GM15510 (cell line): ENCODE data around the gene FBXW2.

ENCODE experiments used
- POLR2A ChIP-seq: IDR thresholded peaks from 3 replicates; pipeline ENCODE4 v1.6.1; 2011; ENCODE audit warnings: borderline replicate concordance; ENCODE audit not compliant: insufficient read length; ENCODE audit errors: extremely low read depth

Gene FBXW2

DNA sequence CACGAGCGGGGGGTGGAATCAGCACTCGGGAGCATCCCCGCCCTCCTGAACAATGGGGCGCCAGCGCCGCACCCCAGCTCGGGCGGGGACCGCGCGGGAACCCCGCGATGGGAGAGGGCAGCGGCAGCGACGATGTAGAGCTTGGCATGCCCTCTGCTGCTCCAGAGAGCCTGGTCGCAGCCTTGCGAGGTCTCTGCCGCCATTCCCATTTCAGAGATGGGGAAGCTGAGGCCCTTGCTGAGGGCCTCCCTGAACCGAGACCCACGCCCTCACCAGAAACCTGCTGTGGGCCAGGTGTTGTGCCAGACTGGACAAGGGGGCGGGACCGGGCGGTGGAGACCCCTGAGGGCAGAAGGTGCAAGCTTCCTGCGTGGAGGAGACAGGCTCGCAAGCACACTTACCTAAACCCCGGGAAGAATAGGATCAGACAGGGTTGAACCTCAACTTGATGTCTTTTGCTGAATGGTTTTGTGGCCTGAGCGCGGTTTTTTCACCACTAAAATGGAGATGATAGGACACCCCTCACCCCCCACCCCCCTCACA, 78.3 kb downstream of the FBXW2 start:
- no peak for TF ChIP-seq POLR2A

DNA sequence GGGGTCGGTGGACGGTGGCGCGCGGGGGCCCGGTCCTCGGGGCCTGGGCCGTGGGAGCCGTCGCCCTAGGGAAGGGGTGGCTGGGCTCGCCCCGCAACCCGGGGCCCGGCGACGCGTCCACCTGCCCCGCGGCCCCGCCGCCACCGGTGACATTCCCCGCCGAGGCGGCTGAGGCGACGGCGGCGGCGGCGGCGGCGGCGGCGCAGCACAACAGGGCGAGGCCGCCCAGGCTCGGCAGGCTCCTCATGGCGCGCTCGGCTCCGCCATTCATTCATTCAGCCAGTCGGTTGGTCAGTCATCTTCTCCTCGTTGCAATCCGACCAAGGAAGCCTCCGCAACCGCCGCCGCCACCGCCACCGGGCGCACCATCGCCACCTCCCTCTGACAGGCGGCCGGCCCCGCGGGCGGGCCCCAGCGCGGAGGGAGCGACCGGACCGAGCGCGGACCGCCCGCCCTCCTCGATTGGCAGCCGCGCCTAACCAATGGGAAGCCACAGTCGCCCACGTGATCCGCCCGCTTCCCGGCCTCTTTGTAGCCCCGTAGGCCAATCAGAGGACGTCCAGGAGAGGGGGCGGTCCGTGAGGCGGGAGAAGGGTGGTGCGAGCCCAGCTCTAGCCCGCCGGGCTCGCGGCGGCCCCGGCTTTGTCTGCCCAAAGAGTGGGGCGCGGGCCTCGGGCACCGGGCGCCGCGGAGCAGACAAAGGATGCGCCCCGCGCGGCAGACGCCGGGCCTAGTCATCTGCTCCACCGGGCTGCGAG, 78.9 kb downstream of the FBXW2 start, which contains the start of gene MEGF9:
Gene MEGF9 (minus strand): TSS at position 383 of the 758 bp plus-strand sequence. CDS start 112 bp downstream, at position 271.
- peak; percentile 82 for TF ChIP-seq POLR2A

DNA sequence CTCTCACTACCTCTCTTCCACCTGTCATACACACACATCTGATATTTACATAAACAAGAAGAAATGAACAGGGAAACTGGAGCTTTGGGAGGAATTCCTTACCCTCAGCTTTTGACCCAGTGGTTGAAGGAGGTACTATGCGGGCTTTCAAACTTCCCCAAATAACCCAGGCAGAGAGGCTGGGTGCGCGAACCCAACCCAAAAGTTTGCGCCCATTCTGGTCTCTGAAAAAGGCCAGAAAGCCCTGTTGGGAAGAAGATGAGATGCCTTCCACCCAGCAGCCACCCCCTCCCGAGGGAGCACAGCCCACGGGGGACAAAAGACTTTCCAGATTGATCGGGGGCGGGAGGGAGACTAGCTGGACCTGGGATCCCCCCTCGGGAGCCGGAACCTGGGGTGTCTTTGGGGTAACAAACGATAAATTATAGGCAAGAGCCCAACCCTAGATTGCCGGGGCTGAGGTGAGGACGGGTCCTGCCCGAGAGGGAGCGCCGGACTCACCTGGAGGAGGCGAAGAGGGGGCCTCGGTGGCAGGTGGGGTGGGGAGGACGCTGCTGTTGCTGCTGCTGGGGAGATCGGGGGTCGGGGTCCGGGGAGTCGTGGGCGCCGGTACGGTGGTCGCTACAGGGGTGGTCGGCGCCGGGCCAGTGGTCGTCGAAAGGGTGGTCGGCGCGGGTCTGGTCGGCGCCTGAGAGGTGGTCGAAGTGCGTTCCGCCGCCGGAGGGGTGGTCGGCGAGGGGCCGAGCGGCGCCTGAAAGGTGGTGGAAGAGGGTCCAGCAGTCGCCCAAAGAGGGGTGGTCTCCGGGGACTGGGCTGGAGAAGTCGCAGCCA, 79.7 kb downstream of the FBXW2 start:
- no peak for TF ChIP-seq POLR2A

DNA sequence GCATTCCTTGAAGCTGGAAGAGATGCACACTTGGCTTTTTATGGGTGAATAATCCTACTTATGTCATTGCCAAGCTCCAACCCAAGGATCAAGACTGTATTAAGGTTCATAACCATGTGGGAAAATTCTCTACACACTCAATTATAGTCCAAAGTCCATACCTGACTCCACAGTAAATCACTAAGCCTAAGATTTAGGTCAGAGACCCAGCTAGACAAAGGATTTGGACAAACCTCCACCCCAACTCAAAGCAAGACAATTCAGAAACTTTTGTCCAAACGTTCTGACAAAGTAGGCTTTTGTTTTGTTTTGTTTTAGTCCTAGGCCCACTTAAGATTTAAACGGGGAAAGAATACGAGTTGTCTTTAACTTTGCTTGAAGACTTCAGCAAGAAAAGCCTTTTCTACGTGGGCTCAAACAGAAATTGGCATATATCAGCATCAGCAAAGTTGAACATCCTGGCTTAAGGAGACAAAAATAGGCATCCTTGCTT, 80.6 kb downstream of the FBXW2 start:
- no peak for TF ChIP-seq POLR2A

DNA sequence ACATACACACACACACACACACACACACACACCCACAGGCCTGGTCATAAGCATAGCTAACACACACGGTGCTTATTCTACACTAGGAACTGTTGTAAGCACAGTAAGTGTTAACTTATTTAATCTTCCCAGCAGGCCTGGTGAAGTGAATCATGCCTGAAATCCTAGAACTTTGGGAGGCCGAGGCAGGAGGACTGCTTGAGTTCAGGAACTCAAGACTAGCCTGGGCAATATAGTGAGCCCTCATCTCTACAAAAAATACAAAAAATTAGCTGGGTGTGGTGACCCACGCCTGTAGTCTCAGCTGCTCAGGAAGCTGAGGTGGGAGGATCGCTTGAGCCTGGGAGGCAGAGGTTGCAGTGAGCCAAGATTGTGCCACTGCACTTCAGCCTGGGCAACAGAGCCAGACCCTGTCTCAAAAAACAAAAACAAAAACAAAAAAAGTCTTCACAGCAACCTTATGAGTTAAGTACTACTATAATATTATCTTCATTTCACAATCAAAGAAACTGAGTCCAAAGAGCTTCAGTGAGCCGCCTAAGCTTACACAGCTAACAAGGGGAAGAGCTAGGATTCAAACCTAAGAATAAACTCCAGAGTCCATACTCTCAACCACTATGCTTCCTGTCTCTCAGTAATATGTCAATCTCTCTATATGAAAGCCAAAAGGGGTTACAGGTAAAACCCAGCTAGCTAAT, 81.2 kb downstream of the FBXW2 start:
- TF ChIP-seq POLR2A = no peak

DNA sequence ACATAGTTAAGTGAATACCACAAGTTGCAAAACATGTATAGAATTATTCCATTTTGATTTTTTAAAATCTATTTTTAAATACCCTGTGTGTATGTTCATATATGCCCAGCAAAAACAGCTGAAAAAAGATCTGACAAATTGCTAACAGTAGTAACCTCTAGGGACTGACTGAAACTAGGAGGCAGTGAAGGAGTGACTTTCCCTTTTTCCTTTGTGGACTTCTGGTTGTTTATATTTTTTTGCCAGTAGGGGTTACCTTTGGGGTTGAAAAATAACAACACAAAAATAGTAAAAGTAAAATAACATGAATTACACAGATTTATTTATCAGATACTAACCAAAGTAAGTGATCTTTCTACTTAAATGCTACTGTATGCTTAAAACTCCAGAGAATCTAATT, 81.9 kb downstream of the FBXW2 start:
- TF ChIP-seq POLR2A = no peak

DNA sequence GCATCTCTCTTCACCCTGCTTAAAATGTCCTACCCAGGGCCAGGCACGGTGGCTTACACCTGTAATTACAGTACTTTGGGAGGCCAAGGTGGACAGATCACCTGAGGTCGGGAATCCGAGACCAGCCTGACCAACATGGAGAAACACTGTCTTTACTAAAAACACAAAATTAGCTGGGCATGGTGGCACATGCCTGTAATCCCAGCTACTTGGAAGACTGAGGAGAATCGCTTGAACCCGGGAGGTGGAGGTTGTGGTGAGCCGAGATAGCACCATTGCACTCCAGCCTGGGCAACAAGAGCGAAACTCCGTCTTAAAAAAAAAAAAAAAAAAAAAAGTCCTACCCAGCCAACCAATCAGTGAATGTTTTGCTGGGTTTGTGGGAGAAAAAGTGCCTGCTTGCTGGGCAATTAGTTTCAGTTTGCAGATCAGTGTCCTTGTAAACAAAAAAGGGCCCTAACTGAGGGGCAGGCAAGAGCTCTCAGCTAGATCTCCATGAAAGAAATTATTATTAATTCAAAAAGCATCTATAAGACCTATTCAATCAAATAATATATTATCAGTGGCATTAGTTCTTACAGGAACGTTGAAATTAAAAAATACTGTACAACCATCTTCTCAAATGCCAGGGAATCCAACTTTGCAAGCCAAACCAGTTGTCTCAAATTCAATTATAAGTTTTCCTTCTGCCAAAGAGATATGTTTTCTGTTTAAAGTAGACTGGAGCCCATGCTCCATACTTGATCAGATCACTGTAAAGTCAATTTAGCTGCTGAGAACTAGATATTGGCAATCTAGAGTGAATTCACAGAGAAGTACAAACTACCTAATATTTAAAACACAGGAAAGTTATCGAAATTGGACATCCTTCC, 82.9 kb downstream of the FBXW2 start:
- no peak for TF ChIP-seq POLR2A

DNA sequence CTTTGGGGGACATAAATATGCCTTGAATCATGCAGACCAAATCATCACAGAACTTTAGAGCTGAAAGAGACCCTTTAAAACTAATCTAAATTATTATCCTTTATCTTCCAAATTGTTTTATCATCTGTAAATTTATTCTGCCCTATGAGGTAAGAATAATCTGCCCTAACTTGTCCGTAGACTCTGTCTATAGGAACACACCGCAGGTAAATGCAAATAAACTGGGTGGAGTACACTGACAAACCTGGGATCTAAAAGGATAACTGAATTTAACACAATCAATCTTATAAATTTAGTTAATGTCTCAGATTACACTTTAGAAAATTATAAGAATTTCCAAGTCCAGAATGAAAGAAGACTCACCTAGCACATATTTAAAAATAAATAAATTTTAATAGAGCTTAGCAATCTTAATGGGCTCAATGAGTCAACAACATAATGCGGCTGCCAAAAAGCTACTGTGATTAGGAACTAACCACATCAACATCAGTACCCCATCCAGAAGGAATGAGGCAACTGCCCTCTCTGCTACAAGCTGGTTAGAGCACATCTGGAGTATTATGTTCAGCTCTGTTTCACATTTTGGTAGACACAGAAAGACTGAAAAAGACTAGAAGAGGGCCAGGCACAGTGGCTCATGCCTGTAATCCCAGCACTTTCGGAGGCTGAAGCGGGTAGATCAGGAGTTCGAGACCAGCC, 84.5 kb downstream of the FBXW2 start:
- TF ChIP-seq POLR2A = no peak

DNA sequence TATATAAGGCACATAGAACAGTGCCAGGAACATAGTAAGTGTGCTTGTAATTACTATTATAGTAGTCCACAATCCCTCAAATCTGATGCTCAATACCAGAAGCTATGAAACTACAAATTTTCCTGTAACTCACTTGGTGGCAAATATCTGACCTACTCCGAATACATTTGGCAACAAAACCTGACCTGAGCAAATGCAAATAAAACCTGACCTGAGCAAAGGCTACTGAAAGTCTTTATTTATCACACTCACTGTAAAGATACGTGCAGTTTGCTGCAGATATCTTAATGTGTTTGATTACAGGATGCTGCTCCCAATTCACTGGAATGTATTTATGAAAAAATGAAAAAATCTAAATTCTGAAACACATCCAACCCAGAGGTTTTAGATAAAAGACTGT, 86.0 kb downstream of the FBXW2 start:
- TF ChIP-seq POLR2A = no peak
